Stimulated activated CD4-positive, alpha-beta T cell treated with anti-CD3 and anti-CD28 coated beads, TNF-alpha, amount 100 ng/mL, for 24 hours (primary cell): Measurements from ENCODE around the gene C3orf70.

Source experiments
- DNase-seq, 3 experiments: peaks; one replicate each; pipeline ENCODE4 v3.0.0-alpha.2; 2020; ENCODE audit warnings: low read depth in 3 of 3

The C3orf70 gene, protein sequence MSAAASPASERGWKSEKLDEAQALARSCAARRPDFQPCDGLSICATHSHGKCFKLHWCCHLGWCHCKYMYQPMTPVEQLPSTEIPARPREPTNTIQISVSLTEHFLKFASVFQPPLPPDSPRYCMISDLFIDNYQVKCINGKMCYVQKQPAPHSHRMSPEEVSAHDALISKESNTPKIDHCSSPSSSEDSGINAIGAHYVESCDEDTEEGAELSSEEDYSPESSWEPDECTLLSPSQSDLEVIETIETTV

GRCh38 chr3:185152410-185153170 is at the start of gene C3orf70:
Gene C3orf70 (minus strand): TSS chr3:185153060. CDS start chr3:185152823, 237 bp downstream.
- DNase-seq: peak in 1 of 3 experiments; percentile 22

DNA sequence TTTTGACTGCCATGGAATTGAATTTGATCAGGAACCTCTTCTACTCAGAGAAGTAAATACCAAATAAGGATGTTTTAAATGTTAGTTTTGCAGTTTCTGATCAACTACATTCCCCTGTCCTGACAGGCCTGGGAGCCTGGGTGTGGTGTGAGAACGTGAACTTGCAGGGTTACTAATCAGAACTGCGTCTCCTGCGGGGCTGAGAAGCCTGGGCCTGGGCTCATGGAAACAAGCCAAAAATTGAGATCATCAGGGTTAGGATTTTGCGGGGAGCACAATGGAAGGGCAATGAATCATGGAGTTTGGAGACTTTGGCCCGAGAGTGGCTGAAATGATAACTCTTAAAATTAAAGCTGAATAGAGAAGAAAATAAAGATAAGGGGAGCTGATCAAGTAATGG is 47.8 kb upstream of the C3orf70 start:
- DNase-seq: no peak

- DNase-seq: no peak
Observed at GRCh38 chr3:185199671-185200070, 46.8 kb upstream of the C3orf70 start.

GRCh38 chr3:185199206-185199605 is 46.3 kb upstream of the C3orf70 start:
- DNase-seq: no peak

- DNase-seq: no peak
Observed at GRCh38 chr3:185197068-185197467, 44.2 kb upstream of the C3orf70 start.

DNA sequence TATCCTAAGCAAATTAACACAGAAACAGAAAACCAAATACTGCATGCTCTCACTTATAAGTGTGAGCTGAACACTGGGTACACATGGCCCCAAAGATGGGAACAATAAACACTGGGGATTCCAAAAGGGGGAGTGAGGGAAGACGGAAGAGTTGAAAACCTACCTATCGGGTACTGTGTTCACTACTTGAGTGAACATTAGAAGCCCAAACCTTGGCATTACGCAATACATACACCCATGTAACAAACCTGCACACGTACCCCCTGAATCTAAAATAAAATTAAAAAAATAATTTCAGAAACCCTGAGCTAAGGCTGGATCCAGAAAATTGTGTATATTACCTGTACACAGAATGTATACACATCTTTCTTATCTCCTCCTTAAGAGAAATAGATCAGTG is 42.8 kb upstream of the C3orf70 start:
- DNase-seq: no peak

- DNase-seq: no peak
Observed at GRCh38 chr3:185188816-185189215, 36.0 kb upstream of the C3orf70 start.

DNA sequence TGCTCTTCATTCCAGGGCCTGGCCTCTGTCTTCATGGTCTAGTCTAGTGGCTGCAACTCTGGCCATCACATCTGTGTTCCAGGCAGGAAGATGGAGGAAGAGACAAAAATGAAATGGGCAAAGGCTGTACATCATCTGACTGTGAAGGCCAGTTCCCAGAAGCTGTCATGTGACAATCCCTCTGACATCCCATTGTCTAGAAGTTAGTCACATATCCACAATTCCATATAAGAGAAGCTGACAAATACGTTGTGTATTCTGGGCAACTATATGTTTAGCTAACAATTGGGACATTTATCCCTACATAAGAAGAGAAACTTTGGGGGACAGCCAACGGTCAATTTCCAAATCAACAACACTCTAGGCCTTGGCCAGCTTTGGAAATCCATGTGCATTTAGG is 34.5 kb upstream of the C3orf70 start:
- no peak for DNase-seq

DNA sequence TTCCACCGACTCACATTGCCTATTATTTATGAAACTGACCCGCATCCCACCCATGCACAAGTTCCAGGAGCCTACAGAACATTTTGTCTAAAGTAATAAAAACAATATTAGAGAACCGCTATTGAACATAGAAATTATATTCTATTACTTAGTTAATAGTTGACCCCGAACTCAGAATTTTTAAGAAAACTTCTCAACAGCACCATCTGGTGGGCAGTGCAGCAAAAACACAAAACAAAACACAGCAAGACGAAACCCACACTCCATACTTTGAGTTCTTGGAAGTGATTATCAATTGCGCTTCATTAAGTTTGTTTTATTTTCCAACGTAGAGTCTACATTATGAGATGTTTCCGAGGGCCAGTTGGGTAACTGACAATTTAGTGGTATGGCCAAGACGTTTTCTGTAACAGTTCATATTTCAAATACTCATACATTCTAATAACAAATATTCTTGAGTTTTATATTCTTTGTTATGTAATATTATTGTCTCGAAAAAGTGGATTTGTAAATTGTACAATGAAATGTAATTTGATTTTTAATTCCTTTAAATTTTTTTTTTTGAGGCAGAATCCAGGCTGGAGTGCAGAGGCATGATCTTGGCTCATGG is 24.0 kb upstream of the C3orf70 start:
- DNase-seq: peak in 2 of 3 experiments; percentile 2 to 34

DNA sequence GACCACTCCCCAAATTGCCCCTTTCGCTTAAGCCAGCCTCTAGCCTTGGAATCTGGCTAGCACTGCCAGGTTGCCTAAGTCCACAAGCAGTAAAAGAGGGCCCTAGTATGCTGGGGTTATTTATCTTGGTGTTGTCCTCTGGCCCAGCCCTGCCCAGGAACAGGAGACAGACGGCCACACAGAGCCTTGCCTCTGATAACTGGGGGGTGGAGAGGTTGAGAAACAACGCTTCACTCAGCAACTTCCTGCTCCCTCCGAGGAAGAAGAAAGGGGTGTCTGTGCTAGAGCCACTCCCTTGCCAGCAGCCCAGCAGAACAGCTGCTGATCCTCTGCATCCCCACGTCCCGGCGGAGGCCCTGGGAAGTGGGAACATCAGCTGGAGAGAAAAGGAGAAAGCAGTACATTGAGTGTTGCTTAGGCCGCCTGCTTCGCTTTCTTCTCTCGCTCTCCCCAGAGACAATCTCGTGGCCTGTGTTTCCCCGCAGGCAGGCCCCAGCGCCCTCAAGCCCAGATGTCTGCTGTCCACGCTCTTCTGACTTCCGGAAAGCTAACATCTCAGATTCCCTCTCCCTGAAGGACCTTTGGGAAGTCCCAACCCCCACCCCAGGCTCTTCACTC is 22.6 kb upstream of the C3orf70 start:
- no peak for DNase-seq

DNA sequence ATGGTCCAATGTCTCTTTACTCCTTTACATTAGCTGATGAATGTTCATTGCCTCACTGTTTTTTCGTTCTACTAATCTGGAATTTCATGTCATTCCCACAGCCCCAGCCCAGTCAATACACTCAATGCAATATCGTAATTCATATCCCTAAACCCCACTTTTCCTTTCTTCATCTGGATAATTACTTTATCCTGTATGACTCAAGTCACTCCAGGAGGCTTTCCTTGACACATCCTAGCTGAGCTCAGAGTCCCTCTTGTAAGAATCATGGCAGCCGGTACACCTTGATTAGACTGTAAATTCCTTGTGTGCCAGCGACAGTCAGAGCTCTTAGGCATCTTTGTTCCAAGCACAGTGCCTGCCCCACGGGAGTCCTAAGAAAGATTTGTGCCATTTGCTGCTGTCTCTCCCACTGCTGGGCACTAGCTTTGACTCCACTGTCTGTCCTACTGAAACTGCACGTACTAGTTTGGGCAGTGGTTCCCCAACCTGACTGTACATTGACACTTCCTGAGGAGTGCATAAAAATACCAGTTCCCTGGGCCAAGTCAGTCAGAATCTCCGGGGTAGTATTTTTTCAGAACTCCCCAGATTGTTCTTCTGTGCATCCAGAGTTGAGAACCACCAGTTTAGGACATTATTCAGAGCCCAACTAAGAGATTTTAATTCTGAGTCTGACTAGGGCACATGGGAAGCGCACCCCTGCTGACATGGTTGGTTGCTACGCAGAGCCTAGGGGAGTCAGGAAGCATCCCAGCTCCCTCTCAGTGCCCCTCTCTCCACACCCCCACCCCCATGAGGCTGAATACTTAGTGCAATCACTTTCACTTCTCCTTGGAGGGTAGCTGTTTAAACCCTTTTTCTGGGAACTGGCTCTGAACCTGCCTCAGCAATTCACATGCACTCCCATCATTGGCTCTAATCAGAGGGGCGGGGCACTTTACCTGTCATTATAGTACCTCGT is 19.5 kb upstream of the C3orf70 start:
- no peak for DNase-seq

DNA sequence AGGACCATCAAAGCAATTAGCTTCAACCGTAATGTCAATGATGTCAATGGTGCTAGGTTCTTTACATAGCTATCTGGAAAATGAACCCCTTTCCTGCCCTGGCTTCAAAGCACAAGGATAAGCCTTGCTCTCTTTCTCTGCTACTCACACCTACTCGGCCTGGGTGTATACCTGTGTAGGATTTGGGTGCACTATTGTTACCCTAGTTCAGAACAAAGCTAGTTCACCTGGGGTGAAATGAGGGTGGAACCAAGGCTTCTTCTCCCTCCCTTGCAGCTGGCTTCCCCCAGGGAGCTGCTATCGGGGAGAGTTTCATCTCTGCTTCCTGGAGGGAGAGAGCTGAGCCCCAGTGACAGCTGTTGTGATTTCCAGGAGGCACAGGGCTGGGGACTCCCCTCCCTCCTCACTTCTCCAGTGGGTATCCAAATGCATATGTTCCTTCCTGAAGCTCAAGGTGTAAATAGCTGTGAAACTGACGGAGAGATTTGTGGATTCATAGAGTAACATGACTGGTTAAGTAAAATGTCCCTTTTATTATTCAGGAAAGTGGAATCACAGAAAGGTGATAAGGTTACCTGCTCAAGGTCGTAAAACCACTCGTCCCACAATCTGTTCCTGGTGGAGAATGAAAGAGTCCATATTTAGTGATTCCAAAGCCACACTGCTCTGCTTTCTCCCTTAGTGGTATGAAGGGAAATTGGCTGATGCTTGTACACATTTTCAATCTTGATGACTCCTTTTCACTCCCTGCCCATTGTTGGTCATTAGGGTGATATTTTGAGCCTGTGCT is 11.8 kb upstream of the C3orf70 start:
- no peak for DNase-seq

GRCh38 chr3:185162634-185163033 is 9.8 kb upstream of the C3orf70 start:
- no peak for DNase-seq

DNA sequence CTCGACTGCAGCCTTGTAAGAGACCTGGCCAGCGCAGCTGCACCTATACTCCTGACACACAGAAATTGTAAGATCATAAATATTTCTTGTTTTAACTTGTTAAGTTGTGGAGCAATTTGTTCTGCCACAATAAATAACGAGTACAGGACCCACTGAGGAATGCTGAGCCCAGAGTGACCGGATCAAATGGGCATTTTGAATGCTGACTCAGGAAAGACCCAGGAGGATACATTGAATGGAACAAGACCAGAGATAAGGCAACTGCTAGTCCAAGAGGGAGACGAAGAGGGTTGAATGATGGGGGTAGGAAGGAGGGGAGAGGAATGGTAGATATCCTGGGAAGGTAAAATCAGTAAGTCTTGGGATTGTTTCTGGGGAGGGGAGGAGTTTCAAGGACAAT is 8.9 kb upstream of the C3orf70 start:
- DNase-seq: no peak

DNA sequence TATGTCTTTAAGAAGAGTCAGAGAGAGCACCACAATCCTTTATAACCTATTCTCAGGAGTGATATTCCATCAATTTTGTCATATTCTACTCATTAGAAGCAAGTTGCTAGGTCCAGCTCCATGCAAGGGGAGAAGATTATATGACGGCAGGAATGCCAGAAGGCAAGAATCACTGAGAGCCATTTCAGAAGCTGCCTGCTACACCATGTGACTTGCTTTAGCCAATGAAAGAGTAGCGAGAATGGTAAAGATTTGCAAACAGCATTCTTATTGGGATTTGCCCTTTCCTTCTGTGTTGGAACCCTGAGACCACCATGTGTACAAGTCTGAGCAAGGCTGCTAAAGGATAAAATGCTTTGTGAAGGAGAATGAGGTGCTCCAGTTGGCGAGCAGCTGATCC is 4.5 kb upstream of the C3orf70 start:
- DNase-seq: no peak

DNA sequence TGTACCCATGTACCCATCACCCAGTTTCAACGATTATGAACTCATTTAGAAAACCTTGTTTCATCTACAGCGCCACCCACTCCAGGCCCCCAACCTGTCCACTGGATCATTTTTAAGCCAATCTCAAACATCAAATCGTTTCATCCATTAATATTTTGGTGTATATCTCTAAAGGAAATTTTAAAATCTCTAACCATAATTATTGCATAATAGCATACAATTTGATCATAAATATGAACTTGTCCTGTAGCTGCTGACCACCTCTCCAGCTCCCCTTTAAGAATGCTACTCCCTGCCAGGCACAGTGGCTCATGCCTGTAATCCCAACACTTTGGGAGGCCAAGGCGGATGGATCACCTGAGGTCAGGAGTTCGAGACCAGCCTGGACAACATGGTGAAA is 2.8 kb upstream of the C3orf70 start:
- DNase-seq: no peak

GRCh38 chr3:185153861-185154629 is 1.2 kb upstream of the C3orf70 start:
- DNase-seq: no peak

GRCh38 chr3:185153171-185153771 is 411 bp upstream of the C3orf70 start:
- peak in 1 of 3 experiments; percentile 4 for DNase-seq

GRCh38 chr3:185151964-185152409 is 873 bp downstream of the C3orf70 start:
- DNase-seq: no peak
